Measurements from ENCODE around the gene FOXJ3. TPM values are rescaled to one million over a fixed set of nuclear protein-coding genes. Genes with fewer than 3 reads are reported as not detected.

The FOXJ3 gene
- total RNA-seq, 3 donors from 2014 or later, result 47.0 to 57.3 (median 53.4) TPM

DNA sequence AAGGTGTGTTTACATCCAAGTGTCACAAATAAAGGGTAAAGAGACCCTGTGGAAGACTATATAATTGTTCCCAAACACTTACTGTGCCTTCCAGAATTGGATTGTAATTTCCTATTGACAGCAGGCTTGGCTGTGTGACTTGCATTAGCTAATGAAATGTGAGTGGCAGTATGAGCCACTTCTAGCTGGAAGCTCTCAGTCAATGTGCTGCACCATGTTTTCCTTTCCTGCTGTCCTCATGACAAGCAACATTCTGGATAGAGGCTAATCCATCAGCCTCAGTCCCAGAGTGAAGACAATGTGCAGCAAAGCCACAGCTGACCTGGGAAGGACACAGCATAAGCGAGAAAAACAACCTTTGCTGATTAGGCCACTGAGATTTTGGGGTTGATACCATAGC, 5.9 kb upstream of the FOXJ3 start:
- ATAC-seq, result no peak
- no peak for TF ChIP-seq CTCF (IDR thresholded peaks at IDR 0.05)

GRCh38 chr1:42340093-42340492, 5.1 kb upstream of the FOXJ3 start:
- intact Hi-C loops (cut with DNase I, micrococcal nuclease), result no loop called here
- Histone ChIP-seq H3K4me3 (no peak overlapping the region), H3K9me3 (no peaks in the 10 kb centered on the region), H3K36me3 (ENCODE audit: low read depth) (no peaks in the 10 kb centered on the region), H3K4me1 (ENCODE audit: low read depth) (peaks cover 18% of the 10 kb centered on the region)
- no peak for TF ChIP-seq CTCF (IDR thresholded peaks at IDR 0.05)
- peak in 1 of 3 donors; percentile 57 for DNase-seq
- ATAC-seq, result peak; percentile 83

More for the DNA sequence above, 5.9 kb upstream of the FOXJ3 start:
- H3K9me3 ChIP-seq, result no peaks in the 10 kb centered on the region
- intact Hi-C loops (cut with DNase I, micrococcal nuclease), result no loop called here
- H3K36me3 ChIP-seq (ENCODE audit: low read depth), result no peaks in the 10 kb centered on the region
- H3K4me3 ChIP-seq, result no peak overlapping the region
- peaks cover 17% of the 10 kb centered on the region for H3K4me1 ChIP-seq (ENCODE audit: low read depth)
- no peak for DNase-seq

DNA sequence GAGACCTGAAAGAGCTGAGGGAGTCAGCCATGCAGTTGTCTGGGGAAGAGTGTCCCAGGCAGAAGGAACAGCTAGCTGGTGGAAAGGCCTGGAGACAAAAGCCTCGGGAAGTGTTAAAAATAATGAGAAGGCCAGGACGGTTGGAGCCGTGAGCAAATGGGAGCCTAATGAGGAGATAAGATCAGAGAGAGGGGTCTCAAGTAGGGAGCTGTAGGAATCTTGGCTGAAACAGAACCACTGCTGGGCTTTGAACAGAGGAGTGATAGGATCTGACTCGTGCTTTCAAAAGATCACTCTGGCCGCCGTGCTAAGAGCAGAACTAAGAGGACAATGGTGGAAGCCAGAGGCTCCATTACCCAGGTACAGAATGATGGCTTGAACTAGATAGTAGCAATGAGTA, 1.9 kb upstream of the FOXJ3 start:
- H3K4me3 ChIP-seq, result no peak overlapping the region
- peaks cover 29% of the 10 kb centered on the region for H3K4me1 ChIP-seq (ENCODE audit: low read depth)
- intact Hi-C loops (cut with DNase I, micrococcal nuclease), result no loop called here

GRCh38 chr1:42335809-42336518, 929 bp upstream of the FOXJ3 start:
- peaks cover 29% of the 10 kb centered on the region for H3K4me1 ChIP-seq (ENCODE audit: low read depth)

More for the DNA sequence above, 1.9 kb upstream of the FOXJ3 start:
- no peak for DNase-seq
- Histone ChIP-seq H3K9me3 (no peaks in the 10 kb centered on the region), H3K36me3 (ENCODE audit: low read depth) (no peaks in the 10 kb centered on the region)
- no peak for TF ChIP-seq CTCF (IDR thresholded peaks at IDR 0.05)
- ATAC-seq, result no peak

GRCh38 chr1:42334240-42335049, 590 bp downstream of the FOXJ3 start:
- no peaks in the 10 kb centered on the region for H3K9me3 ChIP-seq
- intact Hi-C loops (cut with DNase I, micrococcal nuclease), result loop anchor here in 1 of 2 donors (2.0 kb wide), 1 partner anchor 20 kb away; no protein-coding TSS in a partner anchor

More at GRCh38 chr1:42335809-42336518, 929 bp upstream of the FOXJ3 start:
- no peak for TF ChIP-seq CTCF (IDR thresholded peaks at IDR 0.05)
- intact Hi-C loops (cut with DNase I, micrococcal nuclease), result loop anchor here in 1 of 2 donors (2.0 kb wide), 1 partner anchor 21 kb away; no protein-coding TSS in a partner anchor
- ATAC-seq (peak; percentile 49), DNase-seq (no peak)
- Histone ChIP-seq H3K36me3 (ENCODE audit: low read depth) (no peaks in the 10 kb centered on the region), H3K9me3 (no peaks in the 10 kb centered on the region), H3K4me3 (peak overlapping the region; percentile 96)

More at GRCh38 chr1:42334240-42335049, 590 bp downstream of the FOXJ3 start:
- H3K36me3 ChIP-seq (ENCODE audit: low read depth), result no peaks in the 10 kb centered on the region
- TF ChIP-seq CTCF (IDR thresholded peaks at IDR 0.05), result no peak
- peaks cover 19% of the 10 kb centered on the region for H3K4me1 ChIP-seq (ENCODE audit: low read depth)
- peak; percentile 61 for ATAC-seq
- DNase-seq, result peak; percentile 52 to 76 (median 73)
- H3K4me3 ChIP-seq, result peak overlapping the region; percentile 96

Measured in mucosa of descending colon (tissue), 3 donors.